ENCODE results near the gene KRTAP12-2. TPM values are rescaled to one million over a fixed set of nuclear protein-coding genes. Genes with fewer than 3 reads are reported as not detected.

Gene KRTAP12-2
- total RNA-seq, 6 donors from 2014 or later, result not detected

DNA sequence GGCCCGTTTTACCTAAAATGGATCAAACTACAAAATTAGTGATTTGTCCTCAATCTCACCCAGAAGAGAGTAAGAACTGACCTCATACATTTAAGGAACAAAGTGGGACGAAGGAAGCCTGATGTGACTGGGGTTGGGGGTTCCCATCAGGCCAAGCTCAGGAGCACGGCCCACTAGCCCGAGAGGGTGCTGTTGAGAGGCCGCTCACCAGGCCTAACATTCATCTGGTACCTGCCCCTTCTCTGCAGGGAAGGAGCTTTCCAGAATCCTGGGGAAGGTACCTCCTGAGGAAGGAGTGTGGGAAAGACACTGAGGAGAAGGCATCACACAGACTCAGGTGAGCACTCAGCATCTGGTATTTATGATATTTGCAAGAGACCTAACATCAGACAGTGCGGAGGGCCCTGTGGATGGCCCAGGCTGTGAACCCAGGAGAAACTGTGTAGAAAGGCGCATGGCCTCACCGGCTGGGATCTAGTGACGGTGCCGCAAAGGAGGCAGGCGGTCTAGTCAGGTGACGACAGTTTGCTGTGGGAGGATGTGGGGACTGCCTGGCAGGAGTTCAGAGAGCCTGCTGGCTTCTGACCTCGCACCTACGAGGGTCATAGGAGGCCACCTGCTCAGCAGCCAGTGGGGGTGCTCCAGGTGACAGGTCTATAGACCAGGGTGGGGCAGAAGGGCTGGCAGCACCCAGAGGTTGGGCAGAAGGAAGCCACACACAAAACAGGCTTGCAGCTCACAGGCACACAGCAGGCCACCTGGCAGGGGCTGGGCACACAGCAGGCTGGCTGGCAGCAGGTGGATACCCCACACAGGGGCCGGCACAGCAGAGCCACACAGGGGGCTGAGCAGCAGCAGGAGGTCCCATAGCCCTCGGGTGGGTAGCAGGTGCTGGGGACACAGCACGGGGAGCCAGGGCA lies 12.8 kb downstream of the KRTAP12-2 start:
- ATAC-seq (ENCODE audit: low FRiP score in 2 of 2), result no peak
- Histone ChIP-seq H3K27me3 (peaks cover 0 to 5% (median 0%) of the 10 kb centered on the region in 4 donors), H3K9me3 (peaks cover 0 to 6% (median 0%) of the 10 kb centered on the region in 4 donors), H3K36me3 (no peaks in the 10 kb centered on the region), H3K4me3 (no peak overlapping the region), H3K4me1 (no peaks in the 10 kb centered on the region), H3K27ac (no peak overlapping the region)
- WGBS, 2 donors, result 80 to 84% methylated on average over 13 to 17 of the region's 17 CpGs
- DNase-seq, result peak in 1 of 2 donors; percentile 64
- TF ChIP-seq, protein P1, sequence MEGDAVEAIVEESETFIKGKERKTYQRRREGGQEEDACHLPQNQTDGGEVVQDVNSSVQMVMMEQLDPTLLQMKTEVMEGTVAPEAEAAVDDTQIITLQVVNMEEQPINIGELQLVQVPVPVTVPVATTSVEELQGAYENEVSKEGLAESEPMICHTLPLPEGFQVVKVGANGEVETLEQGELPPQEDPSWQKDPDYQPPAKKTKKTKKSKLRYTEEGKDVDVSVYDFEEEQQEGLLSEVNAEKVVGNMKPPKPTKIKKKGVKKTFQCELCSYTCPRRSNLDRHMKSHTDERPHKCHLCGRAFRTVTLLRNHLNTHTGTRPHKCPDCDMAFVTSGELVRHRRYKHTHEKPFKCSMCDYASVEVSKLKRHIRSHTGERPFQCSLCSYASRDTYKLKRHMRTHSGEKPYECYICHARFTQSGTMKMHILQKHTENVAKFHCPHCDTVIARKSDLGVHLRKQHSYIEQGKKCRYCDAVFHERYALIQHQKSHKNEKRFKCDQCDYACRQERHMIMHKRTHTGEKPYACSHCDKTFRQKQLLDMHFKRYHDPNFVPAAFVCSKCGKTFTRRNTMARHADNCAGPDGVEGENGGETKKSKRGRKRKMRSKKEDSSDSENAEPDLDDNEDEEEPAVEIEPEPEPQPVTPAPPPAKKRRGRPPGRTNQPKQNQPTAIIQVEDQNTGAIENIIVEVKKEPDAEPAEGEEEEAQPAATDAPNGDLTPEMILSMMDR (IDR thresholded peaks at IDR 0.05), result no peak
- no peak for TF ChIP-seq POLR2AphosphoS5 (IDR thresholded peaks at IDR 0.05)

DNA sequence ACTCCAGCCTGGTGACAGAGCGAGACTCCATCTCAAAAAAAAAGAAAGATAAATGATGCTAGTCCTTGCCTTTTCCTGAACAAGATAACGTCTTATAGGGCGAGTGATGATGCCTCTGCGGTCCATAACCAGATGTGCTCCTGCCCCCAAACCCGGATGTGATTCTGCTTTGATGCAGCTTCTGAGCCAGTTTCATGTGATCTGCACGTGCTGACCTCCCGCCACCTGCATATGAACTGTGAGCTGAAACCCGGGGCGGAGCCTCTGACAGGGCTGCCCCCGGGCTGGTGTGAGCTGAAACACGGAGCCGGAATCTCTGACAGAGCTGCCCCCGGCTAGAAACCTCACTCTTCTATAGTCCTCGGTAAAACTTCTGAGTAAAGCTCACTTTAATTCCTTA lies 13.6 kb downstream of the KRTAP12-2 start:
- Histone ChIP-seq H3K36me3 (no peaks in the 10 kb centered on the region), H3K9me3 (peaks cover 0 to 6% (median 0%) of the 10 kb centered on the region in 4 donors), H3K4me1 (no peaks in the 10 kb centered on the region), H3K27ac (no peak overlapping the region), H3K27me3 (peaks cover 0 to 5% (median 0%) of the 10 kb centered on the region in 4 donors), H3K4me3 (no peak overlapping the region)
- WGBS, 2 donors, result 58 to 61% methylated on average over 13 to 14 of the region's 14 CpGs
- TF ChIP-seq POLR2A (IDR thresholded peaks at IDR 0.05) (no peak), POLR2AphosphoS5 (IDR thresholded peaks at IDR 0.05) (no peak), EP300 (IDR thresholded peaks at IDR 0.05) (no peak)
- DNase-seq, result peak in 1 of 2 donors; percentile 28
- ATAC-seq (ENCODE audit: low FRiP score in 2 of 2), result no peak

- TF ChIP-seq, protein P1 (IDR thresholded peaks at IDR 0.05), result no peak
- TF ChIP-seq EP300 (IDR thresholded peaks at IDR 0.05), result no peak
- TF ChIP-seq POLR2AphosphoS5 (IDR thresholded peaks at IDR 0.05), result no peak
- no peak for TF ChIP-seq POLR2A (IDR thresholded peaks at IDR 0.05)
- no peaks in the 10 kb centered on the region for H3K4me1 ChIP-seq
- peaks cover 0 to 2% (median 0%) of the 10 kb centered on the region in 4 donors for H3K9me3 ChIP-seq
- H3K4me3 ChIP-seq, result no peak overlapping the region
- ATAC-seq (ENCODE audit: low FRiP score in 2 of 2) (peak in 1 of 2 donors; percentile 3), DNase-seq (no peak)
- H3K36me3 ChIP-seq, result no peaks in the 10 kb centered on the region
- H3K27me3 ChIP-seq, result no peaks in the 10 kb centered on the region
- WGBS, 2 donors, result 88 to 92% methylated on average over 12 of the region's 12 CpGs
- H3K27ac ChIP-seq, result no peak overlapping the region
Measured at GRCh38 chr21:44650973-44651675, 15.6 kb downstream of the KRTAP12-2 start.

DNA sequence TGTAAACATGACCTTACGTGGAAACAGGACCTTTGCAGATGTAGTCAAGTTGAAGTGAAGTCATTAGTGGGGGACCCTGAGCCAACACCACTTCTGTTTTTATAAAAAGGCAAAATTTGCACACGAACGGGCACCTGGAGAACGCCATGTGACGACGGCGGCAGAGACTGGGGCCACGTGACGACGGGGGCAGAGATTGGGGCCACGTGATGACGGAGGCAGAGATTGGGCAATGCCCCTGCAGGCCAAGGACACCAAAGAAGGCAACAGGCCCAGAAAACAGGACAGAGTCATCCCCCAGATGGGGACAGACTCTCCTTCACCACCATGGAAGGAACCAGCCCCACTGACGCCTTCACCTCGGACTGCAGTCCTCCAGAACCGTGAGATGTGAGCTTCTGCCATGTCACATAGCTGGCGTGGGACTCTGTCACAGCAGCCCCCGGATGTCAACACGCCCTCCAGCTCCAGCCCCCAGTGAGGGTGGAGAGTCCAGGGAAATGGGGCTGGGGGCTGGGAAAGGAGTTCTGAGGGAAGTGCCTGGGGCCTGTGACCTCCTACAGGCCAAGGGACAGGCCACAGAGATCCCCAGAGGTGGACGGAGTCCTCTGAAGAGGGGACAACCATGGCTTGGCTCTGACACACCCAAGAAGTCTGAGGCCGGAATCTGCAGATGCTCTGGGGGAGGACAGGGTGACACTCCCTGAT lies 16.3 kb downstream of the KRTAP12-2 start:
- Histone ChIP-seq H3K27me3 (no peaks in the 10 kb centered on the region), H3K4me1 (no peaks in the 10 kb centered on the region), H3K27ac (no peak overlapping the region), H3K4me3 (no peak overlapping the region), H3K9me3 (peaks cover 0 to 1% (median under 1%) of the 10 kb centered on the region in 4 donors), H3K36me3 (no peaks in the 10 kb centered on the region)
- TF ChIP-seq POLR2AphosphoS5 (IDR thresholded peaks at IDR 0.05) (no peak), POLR2A (IDR thresholded peaks at IDR 0.05) (no peak), EP300 (IDR thresholded peaks at IDR 0.05) (no peak)
- TF ChIP-seq, protein P1 (IDR thresholded peaks at IDR 0.05), result no peak
- DNase-seq (peak in 1 of 2 donors; percentile 34), ATAC-seq (ENCODE audit: low FRiP score in 2 of 2) (no peak)
- 90 to 92% methylated on average over 17 to 20 of the region's 20 CpGs for WGBS, 2 donors
